LHCN-M2 (cell line): Measurements from ENCODE around the gene CALB2. TPM values are rescaled to one million over a fixed set of nuclear protein-coding genes. Genes with fewer than 3 reads are reported as not detected.

Experiments
- DNase-seq: peaks from one replicate; pipeline ENCODE4 v3.0.0-alpha.2; 2012; ENCODE audit warnings: low read depth
- total RNA-seq: library from RNA; depleted of rRNA; stranded (reverse); fragments of >200 nt; gene quantifications from 2 replicates; pipeline ENCODE4 v1.2.3, GENCODE V29; 2014; rRNA removed

The CALB2 gene
- total RNA-seq, 1 experiment from 2014 or later = 0.23 TPM

GRCh38 chr16:71426069-71426879 lies 67.8 kb downstream of the CALB2 start:
- peak; percentile 75 for DNase-seq

GRCh38 chr16:71426880-71427615 lies 68.5 kb downstream of the CALB2 start:
- no peak for DNase-seq

GRCh38 chr16:71428385-71428784 lies 69.9 kb downstream of the CALB2 start:
- DNase-seq = no peak

- no peak for DNase-seq
Observed at GRCh38 chr16:71428883-71429282, 70.4 kb downstream of the CALB2 start.

GRCh38 chr16:71429581-71429980 lies 71.1 kb downstream of the CALB2 start:
- no peak for DNase-seq

GRCh38 chr16:71430744-71431143 lies 72.2 kb downstream of the CALB2 start:
- DNase-seq = no peak

- DNase-seq = no peak
Observed at GRCh38 chr16:71431176-71431575, 72.7 kb downstream of the CALB2 start.

GRCh38 chr16:71431991-71432390 lies 73.5 kb downstream of the CALB2 start:
- DNase-seq = no peak

GRCh38 chr16:71432906-71433305 lies 74.4 kb downstream of the CALB2 start:
- DNase-seq = no peak

GRCh38 chr16:71436473-71436872 lies 78.0 kb downstream of the CALB2 start:
- DNase-seq = no peak

GRCh38 chr16:71439523-71439922 lies 81.0 kb downstream of the CALB2 start:
- DNase-seq = no peak

Other genes starting within 250 kb of the CALB2 start
- gene HYDIN, start 128.0 kb upstream of the CALB2 start, total RNA-seq = under 0.01 TPM in 1 of 2 replicates, not detected in the other
- gene CMTR2, start 69.3 kb upstream of the CALB2 start, total RNA-seq = 40.9 and 42.8 TPM in 2 replicates
- gene TLE7, start 83.3 kb downstream of the CALB2 start, total RNA-seq = not detected in 2 replicates
- gene ZNF23, start 103.5 kb downstream of the CALB2 start, total RNA-seq = 11.7 and 12.1 TPM in 2 replicates
- 0.96 and 3.9 TPM in 2 replicates for gene ZNF19, start 130.6 kb downstream of the CALB2 start, total RNA-seq
- 0.17 TPM in 1 of 2 replicates, not detected in the other for gene CHST4, start 167.7 kb downstream of the CALB2 start, total RNA-seq
- gene TAT, start 218.4 kb downstream of the CALB2 start, total RNA-seq = not detected in 2 replicates